Neural cell (in vitro differentiated cells): Measurements from ENCODE around the gene AMER1. TPM values are rescaled to one million over a fixed set of nuclear protein-coding genes. Genes with fewer than 3 reads are reported as not detected.

Experiments
- H2AFZ ChIP-seq: fragments of 200-600, 300-800 bp; sonication (generic), shearing (Covaris generic); 2 replicates; pipeline ENCODE4 v1.6.0; 2014; ENCODE audit warnings: low read depth, mild to moderate bottlenecking, antibody characterized with exemption, low read length, moderate library complexity
- H3F3A ChIP-seq: fragments of 200-600 bp; shearing (Covaris generic); 2 replicates; pipeline ENCODE4 v1.6.1; 2016; ENCODE audit warnings: mild to moderate bottlenecking, moderate library complexity, mixed read lengths, antibody characterized with exemption, low read length; ENCODE audit not compliant: insufficient read depth, poor library complexity, severe bottlenecking
- H3K27ac ChIP-seq: fragments of 200-600, 300-800 bp; sonication (generic), shearing (Covaris generic); 2 replicates; pipeline ENCODE4 v1.5.1; 2014; ENCODE audit warnings: mild to moderate bottlenecking, low read length, moderate library complexity
- H3K27me3 ChIP-seq: fragments of 300-800, 200-600 bp; sonication (generic), shearing (Covaris generic); 2 replicates; pipeline ENCODE4 v1.6.0; 2014; ENCODE audit warnings: mild to moderate bottlenecking, low read depth, low read length, moderate library complexity; ENCODE audit not compliant: insufficient read depth
- H3K36me3 ChIP-seq: fragments of 300-800, 200-600 bp; sonication (generic), shearing (Covaris generic); 2 replicates; pipeline ENCODE4 v1.5.1; 2014; ENCODE audit warnings: mild to moderate bottlenecking, antibody characterized with exemption, low read length, moderate library complexity; ENCODE audit not compliant: insufficient read depth
- H3K4me2 ChIP-seq: fragments of 300-800, 200-600 bp; sonication (generic), shearing (Covaris generic); 2 replicates; pipeline ENCODE4 v1.6.0; 2014; ENCODE audit warnings: mild to moderate bottlenecking, low read length
- H3K4me3 ChIP-seq: fragments of 300-800, 200-600 bp; sonication (generic), shearing (Covaris generic); 2 replicates; pipeline ENCODE4 v1.5.1; 2014; ENCODE audit warnings: mild to moderate bottlenecking, low read length, moderate library complexity
- H3K79me2 ChIP-seq: fragments of 200-600 bp; shearing (Covaris generic); replicated peaks from 2 replicates; pipeline ENCODE4 v1.6.0; 2014; ENCODE audit warnings: mild to moderate bottlenecking, low read length, moderate library complexity; ENCODE audit not compliant: insufficient read depth
- H3K9ac ChIP-seq: fragments of 300-800, 200-600 bp; sonication (generic), shearing (Covaris generic); 2 replicates; pipeline ENCODE4 v1.6.1; 2016; ENCODE audit warnings: mild to moderate bottlenecking, low read length, mixed read lengths
- H3K9me2 ChIP-seq: fragments of 200-600 bp; shearing (Covaris generic); 2 replicates; pipeline ENCODE4 v1.6.1; 2016; ENCODE audit warnings: mild to moderate bottlenecking, low read length, mixed read lengths; ENCODE audit not compliant: insufficient read depth
- H3K9me3 ChIP-seq: fragments of 200-600, 300-800 bp; sonication (generic), shearing (Covaris generic); 2 replicates; pipeline ENCODE4 v1.6.1; 2016; ENCODE audit warnings: mild to moderate bottlenecking, mixed run types, low read length, moderate library complexity, mixed read lengths
- H4K20me1 ChIP-seq: fragments of 200-600 bp; shearing (Covaris generic); 2 replicates; pipeline ENCODE4 v1.6.1; 2016; ENCODE audit warnings: mild to moderate bottlenecking, mixed run types; ENCODE audit not compliant: insufficient read depth
- EP300 ChIP-seq: fragments of 450-650 bp; conservative IDR thresholded peaks from 2 replicates; pipeline ENCODE4 v1.6.1; 2014; ENCODE audit warnings: antibody characterized with exemption, mild to moderate bottlenecking, moderate library complexity; ENCODE audit not compliant: poor library complexity, severe bottlenecking
- EZH2 ChIP-seq: fragments of 200-600, 300-800 bp; shearing (Covaris generic), sonication (generic); IDR thresholded peaks from 2 replicates; pipeline ENCODE4 v1.6.1; 2014; ENCODE audit warnings: antibody characterized with exemption, low read length, borderline replicate concordance, mild to moderate bottlenecking; ENCODE audit not compliant: insufficient read depth, poor library complexity, severe bottlenecking
- MXI1 ChIP-seq: fragments of 450-650 bp; conservative IDR thresholded peaks from 2 replicates; pipeline ENCODE4 v1.6.1; 2014; ENCODE audit warnings: antibody characterized with exemption, mild to moderate bottlenecking; ENCODE audit not compliant: poor library complexity, severe bottlenecking
- POLR2AphosphoS5 ChIP-seq: IDR thresholded peaks from 2 replicates; pipeline ENCODE4 v1.6.1; 2012
- RAD21 ChIP-seq: fragments of 450-650 bp; conservative IDR thresholded peaks from 2 replicates; pipeline ENCODE4 v1.6.1; 2014; ENCODE audit warnings: antibody characterized with exemption, mild to moderate bottlenecking, moderate library complexity
- SMC3 ChIP-seq: fragments of 450-650 bp; conservative IDR thresholded peaks from 2 replicates; pipeline ENCODE4 v1.6.1; 2014; ENCODE audit warnings: antibody characterized with exemption, mild to moderate bottlenecking, moderate library complexity; ENCODE audit not compliant: poor library complexity
- TAF1 ChIP-seq: IDR thresholded peaks from 2 replicates; pipeline ENCODE4 v1.6.1; 2012; ENCODE audit warnings: low read depth
- polyA minus RNA-seq: library from RNA; depleted of rRNA, polyadenylated mRNA; stranded (reverse); fragments of >200 nt; gene quantifications from 2 replicates; pipeline ENCODE4 v1.2.3, GENCODE V29; 2014
- polyA plus RNA-seq: library from polyadenylated mRNA; depleted of rRNA; stranded (reverse); fragments of >200 nt; gene quantifications from 2 replicates; pipeline ENCODE4 v1.2.3, GENCODE V29; 2014
- TF ChIP-seq, protein P1 (sequence below): fragments of 450-650 bp; IDR thresholded peaks from 2 replicates; pipeline ENCODE4 v1.5.1; 2014; ENCODE audit warnings: antibody characterized with exemption, mild to moderate bottlenecking, moderate library complexity; ENCODE audit not compliant: poor library complexity, severe bottlenecking
- TF ChIP-seq, protein P2 (sequence below): IDR thresholded peaks from 2 replicates; pipeline ENCODE4 v1.6.1; 2012; ENCODE audit warnings: borderline replicate concordance

The AMER1 gene
- polyA plus RNA-seq (3.1 and 4.0 TPM in 2 replicates), polyA minus RNA-seq (11.9 and 13.4 TPM in 2 replicates)

DNA sequence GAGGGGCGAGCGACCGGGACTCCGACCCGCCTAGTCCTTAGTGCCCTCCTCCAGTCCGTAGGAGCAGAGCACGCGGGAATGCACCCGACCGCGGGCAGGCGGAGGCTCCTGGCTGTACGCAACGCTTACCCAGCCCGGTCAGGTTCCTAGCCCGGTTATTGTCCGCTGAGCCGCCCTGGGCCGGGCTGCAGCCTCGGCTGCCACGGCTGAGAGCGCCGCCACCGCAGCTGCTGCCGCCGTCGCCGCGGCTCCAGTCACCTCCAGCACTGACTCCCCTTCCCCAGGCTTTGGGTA, at the start of gene AMER1:
TSS of gene AMER1 (minus strand) at position 268 of the 294 bp plus-strand sequence. CDS start 12,422 bp downstream, outside the sequence.
- TF ChIP-seq, protein P1, sequence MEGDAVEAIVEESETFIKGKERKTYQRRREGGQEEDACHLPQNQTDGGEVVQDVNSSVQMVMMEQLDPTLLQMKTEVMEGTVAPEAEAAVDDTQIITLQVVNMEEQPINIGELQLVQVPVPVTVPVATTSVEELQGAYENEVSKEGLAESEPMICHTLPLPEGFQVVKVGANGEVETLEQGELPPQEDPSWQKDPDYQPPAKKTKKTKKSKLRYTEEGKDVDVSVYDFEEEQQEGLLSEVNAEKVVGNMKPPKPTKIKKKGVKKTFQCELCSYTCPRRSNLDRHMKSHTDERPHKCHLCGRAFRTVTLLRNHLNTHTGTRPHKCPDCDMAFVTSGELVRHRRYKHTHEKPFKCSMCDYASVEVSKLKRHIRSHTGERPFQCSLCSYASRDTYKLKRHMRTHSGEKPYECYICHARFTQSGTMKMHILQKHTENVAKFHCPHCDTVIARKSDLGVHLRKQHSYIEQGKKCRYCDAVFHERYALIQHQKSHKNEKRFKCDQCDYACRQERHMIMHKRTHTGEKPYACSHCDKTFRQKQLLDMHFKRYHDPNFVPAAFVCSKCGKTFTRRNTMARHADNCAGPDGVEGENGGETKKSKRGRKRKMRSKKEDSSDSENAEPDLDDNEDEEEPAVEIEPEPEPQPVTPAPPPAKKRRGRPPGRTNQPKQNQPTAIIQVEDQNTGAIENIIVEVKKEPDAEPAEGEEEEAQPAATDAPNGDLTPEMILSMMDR: no peak
- TF ChIP-seq POLR2AphosphoS5: peak; percentile 79
- H3K9me2 ChIP-seq: no peaks in the 10 kb centered on the region
- H3K36me3 ChIP-seq: no peaks in the 10 kb centered on the region
- H3K9ac ChIP-seq: peak within 1 kb of the TSS; percentile 72
- peak within 1 kb of the TSS; percentile 8 for H2AFZ ChIP-seq
- no peaks in the 10 kb centered on the region for H3K79me2 ChIP-seq
- no peak within 1 kb of the TSS for H3K4me2 ChIP-seq
- no peaks in the 10 kb centered on the region for H3K27me3 ChIP-seq
- no peaks in the 10 kb centered on the region for H4K20me1 ChIP-seq
- peak within 1 kb of the TSS; percentile 72 for H3K27ac ChIP-seq
- H3K4me3 ChIP-seq: peak within 1 kb of the TSS; percentile 78
- no peaks in the 10 kb centered on the region for H3K9me3 ChIP-seq
- no peaks in the 10 kb centered on the region for H3F3A ChIP-seq

DNA sequence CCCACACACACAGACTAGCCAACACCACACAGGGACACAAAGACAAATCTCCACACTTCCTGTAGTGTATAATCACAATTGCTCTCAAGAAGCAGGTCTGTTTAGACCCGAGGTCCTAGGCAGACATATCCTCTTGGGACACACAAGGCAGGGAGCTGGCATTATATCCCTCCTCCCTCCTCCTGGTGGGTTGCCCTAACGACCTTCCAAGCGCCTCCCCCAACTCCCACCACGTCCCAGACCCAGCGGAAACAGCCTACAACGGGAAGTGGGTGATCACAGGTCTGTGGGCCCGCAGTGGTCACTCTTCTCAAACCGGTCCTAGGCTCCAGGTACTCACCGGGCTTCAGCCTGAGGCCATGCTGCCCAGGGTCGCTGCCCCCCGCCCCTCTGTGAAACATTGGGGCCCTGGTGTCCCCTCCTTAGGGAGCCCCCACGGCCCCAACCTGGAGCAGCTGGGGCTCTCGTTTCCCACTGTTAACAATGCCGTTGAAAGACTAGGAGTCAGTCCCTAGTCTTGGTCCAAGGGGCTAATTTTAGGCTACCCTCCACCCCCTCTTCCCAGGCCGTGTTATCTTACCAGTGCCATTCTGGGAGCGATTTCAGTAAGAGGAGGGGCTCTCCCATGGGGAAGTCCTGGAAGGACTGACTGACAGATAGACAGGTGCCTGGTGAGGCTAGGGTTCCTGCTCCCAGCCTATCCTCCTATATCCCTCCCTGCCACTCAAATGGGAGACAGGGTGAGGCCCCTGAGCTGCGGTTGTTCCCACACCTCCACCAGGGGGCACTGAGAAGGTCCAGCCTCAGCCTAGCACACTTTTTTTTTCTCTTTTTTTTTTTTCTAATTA, 24.8 kb upstream of the AMER1 start, which contains the start of gene ASB12:
TSS of gene ASB12 (minus strand) at position 485 of the 848 bp plus-strand sequence. CDS start 4,957 bp downstream, outside the sequence.
- H2AFZ ChIP-seq: no peak within 1 kb of the TSS
- TF ChIP-seq EP300 (no peak), EZH2 (no peak), POLR2AphosphoS5 (no peak), TAF1 (no peak), RAD21 (no peak), MXI1 (no peak), SMC3 (no peak)
- TF ChIP-seq, protein P2, sequence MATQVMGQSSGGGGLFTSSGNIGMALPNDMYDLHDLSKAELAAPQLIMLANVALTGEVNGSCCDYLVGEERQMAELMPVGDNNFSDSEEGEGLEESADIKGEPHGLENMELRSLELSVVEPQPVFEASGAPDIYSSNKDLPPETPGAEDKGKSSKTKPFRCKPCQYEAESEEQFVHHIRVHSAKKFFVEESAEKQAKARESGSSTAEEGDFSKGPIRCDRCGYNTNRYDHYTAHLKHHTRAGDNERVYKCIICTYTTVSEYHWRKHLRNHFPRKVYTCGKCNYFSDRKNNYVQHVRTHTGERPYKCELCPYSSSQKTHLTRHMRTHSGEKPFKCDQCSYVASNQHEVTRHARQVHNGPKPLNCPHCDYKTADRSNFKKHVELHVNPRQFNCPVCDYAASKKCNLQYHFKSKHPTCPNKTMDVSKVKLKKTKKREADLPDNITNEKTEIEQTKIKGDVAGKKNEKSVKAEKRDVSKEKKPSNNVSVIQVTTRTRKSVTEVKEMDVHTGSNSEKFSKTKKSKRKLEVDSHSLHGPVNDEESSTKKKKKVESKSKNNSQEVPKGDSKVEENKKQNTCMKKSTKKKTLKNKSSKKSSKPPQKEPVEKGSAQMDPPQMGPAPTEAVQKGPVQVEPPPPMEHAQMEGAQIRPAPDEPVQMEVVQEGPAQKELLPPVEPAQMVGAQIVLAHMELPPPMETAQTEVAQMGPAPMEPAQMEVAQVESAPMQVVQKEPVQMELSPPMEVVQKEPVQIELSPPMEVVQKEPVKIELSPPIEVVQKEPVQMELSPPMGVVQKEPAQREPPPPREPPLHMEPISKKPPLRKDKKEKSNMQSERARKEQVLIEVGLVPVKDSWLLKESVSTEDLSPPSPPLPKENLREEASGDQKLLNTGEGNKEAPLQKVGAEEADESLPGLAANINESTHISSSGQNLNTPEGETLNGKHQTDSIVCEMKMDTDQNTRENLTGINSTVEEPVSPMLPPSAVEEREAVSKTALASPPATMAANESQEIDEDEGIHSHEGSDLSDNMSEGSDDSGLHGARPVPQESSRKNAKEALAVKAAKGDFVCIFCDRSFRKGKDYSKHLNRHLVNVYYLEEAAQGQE: no peak
- TF ChIP-seq, protein P1: no peak

More for the DNA sequence above, 24.8 kb upstream of the AMER1 start, which contains the start of gene ASB12:
- Histone ChIP-seq H3K9ac (no peak within 1 kb of the TSS), H3K9me2 (no peaks in the 10 kb centered on the region), H3K4me3 (no peak within 1 kb of the TSS), H4K20me1 (no peaks in the 10 kb centered on the region), H3K36me3 (no peaks in the 10 kb centered on the region), H3K27ac (no peak within 1 kb of the TSS), H3K4me2 (no peak within 1 kb of the TSS), H3K79me2 (no peaks in the 10 kb centered on the region), H3K27me3 (no peaks in the 10 kb centered on the region), H3K9me3 (no peaks in the 10 kb centered on the region), H3F3A (no peaks in the 10 kb centered on the region)
